MM.1S (cell line): ENCODE measurements around the gene MCUR1.

Experiments
- DNase-seq: peaks from one replicate; pipeline ENCODE4 v3.0.0-alpha.2; 2015
- H2AFZ ChIP-seq: fragments of 300-600 bp; sonication (generic); 2 replicates; pipeline ENCODE4 v1.6.0; 2016; ENCODE audit warnings: antibody characterized with exemption, low read length
- H3F3A ChIP-seq: fragments of 300-600 bp; sonication (generic); 2 replicates; pipeline ENCODE4 v1.6.1; 2016; ENCODE audit warnings: mild to moderate bottlenecking, antibody characterized with exemption, low read length, moderate library complexity, mixed read lengths; ENCODE audit not compliant: insufficient read depth
- H3K27ac ChIP-seq: fragments of 300-600 bp; sonication (generic); 2 replicates; pipeline ENCODE4 v1.5.1; 2016; ENCODE audit warnings: mild to moderate bottlenecking, low read length
- H3K27me3 ChIP-seq: fragments of 300-600 bp; sonication (generic); replicated peaks from 2 replicates; pipeline ENCODE4 v1.6.0; 2016; ENCODE audit warnings: low read length; ENCODE audit not compliant: insufficient read depth
- H3K36me3 ChIP-seq: fragments of 300-600 bp; sonication (generic); replicated peaks from 2 replicates; pipeline ENCODE4 v1.6.1; 2016; ENCODE audit warnings: mild to moderate bottlenecking, low read length, mixed read lengths; ENCODE audit not compliant: insufficient read depth
- H3K4me1 ChIP-seq: fragments of 300-600 bp; sonication (generic); 2 replicates; pipeline ENCODE4 v1.6.1; 2016; ENCODE audit warnings: low read length, mixed read lengths
- H3K4me2 ChIP-seq: fragments of 300-600 bp; sonication (generic); 2 replicates; pipeline ENCODE4 v1.6.0; 2016; ENCODE audit warnings: low read depth, low read length
- H3K4me3 ChIP-seq: fragments of 300-600 bp; sonication (generic); 2 replicates; pipeline ENCODE4 v1.5.1; 2016; ENCODE audit warnings: low read length, mixed read lengths
- H3K79me2 ChIP-seq: fragments of 300-600 bp; sonication (generic); 2 replicates; pipeline ENCODE4 v1.6.1; 2016; ENCODE audit warnings: mixed run types, low read length, mixed read lengths
- H3K9ac ChIP-seq: fragments of 300-600 bp; sonication (generic); 2 replicates; pipeline ENCODE4 v1.6.1; 2016; ENCODE audit warnings: low read length, mixed read lengths
- H3K9me2 ChIP-seq: fragments of 300-600 bp; sonication (generic); replicated peaks from 2 replicates; pipeline ENCODE4 v1.6.1; 2016; ENCODE audit warnings: mild to moderate bottlenecking, low read length, mixed read lengths; ENCODE audit not compliant: insufficient read depth
- H3K9me3 ChIP-seq: fragments of 300-600 bp; sonication (generic); replicated peaks from 2 replicates; pipeline ENCODE4 v1.6.1; 2016; ENCODE audit warnings: mild to moderate bottlenecking, low read length, mixed read lengths; ENCODE audit not compliant: insufficient read depth
- H4K20me1 ChIP-seq: fragments of 300-600 bp; sonication (generic); 2 replicates; pipeline ENCODE4 v1.6.1; 2016; ENCODE audit warnings: mild to moderate bottlenecking, low read length, moderate library complexity, mixed read lengths; ENCODE audit not compliant: insufficient read depth
- CTCF ChIP-seq: fragments of 300-600 bp; sonication (generic); IDR thresholded peaks from 2 replicates; pipeline ENCODE4 v1.5.1; 2016; ENCODE audit warnings: antibody characterized with exemption, low read length, mixed read lengths
- EZH2 ChIP-seq: fragments of 300-600 bp; sonication (generic); optimal IDR thresholded peaks from 2 replicates; pipeline ENCODE3; 2017; ENCODE audit warnings: low read depth, mild to moderate bottlenecking, antibody characterized with exemption, low read length, mixed read lengths
- EZH2phosphoT487 ChIP-seq: fragments of 300-600 bp; sonication (generic); IDR thresholded peaks from 2 replicates; pipeline ENCODE4 v1.6.1; 2018; ENCODE audit warnings: antibody characterized with exemption, low read length

Gene MCUR1

DNA sequence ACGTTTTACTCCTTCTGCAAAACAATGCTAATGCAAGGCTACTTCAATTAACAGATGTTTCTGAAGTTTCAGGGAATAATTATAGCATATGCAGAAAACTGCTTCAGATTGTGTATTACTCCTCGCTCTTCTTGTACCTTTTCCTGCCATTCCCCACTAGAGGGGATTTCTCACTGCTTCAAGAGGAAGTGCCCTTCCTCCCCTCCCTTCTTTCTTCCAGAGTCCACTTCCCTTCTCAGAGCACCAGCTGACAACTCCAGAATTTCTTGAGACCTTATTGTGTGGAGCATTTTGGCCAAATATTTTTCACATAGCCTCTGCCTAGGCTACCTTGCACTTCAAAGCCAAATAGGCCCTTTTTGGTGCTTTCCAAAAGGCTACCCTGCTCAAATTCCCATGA lies 12.7 kb upstream of the MCUR1 start:
- H3K27me3 ChIP-seq = no peaks in the 10 kb centered on the region
- H3K27ac ChIP-seq = no peak overlapping the region
- no peak overlapping the region for H3K4me2 ChIP-seq
- no peak overlapping the region for H3K9ac ChIP-seq
- H3F3A ChIP-seq = no peaks in the 10 kb centered on the region
- H3K9me2 ChIP-seq = no peaks in the 10 kb centered on the region
- H3K36me3 ChIP-seq = no peaks in the 10 kb centered on the region
- H4K20me1 ChIP-seq = no peaks in the 10 kb centered on the region
- H2AFZ ChIP-seq = no peak overlapping the region
- TF ChIP-seq EZH2phosphoT487 (no peak), EZH2 (no peak), CTCF (no peak)
- no peaks in the 10 kb centered on the region for H3K9me3 ChIP-seq
- H3K79me2 ChIP-seq = no peaks in the 10 kb centered on the region
- no peak overlapping the region for H3K4me3 ChIP-seq
- DNase-seq = no peak
- H3K4me1 ChIP-seq = no peaks in the 10 kb centered on the region

DNA sequence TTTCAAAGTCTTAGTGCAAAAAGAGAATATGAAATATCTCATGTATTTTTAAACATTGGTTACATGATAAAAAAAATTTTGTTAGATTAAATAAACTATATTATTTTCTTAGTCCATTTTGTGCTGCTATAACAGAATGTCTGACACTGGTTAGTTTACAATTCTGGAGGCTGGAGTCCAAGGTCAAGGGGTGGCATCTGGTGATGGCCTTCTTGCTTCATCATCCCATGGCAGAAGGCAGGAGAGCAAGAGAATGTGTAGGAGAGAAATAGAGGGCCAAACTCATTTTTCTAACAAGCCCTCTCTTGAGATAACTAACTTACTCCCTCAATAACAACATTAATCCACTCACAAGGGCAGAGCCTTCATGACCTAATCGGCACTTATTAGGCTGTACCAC lies 11.5 kb upstream of the MCUR1 start:
- H3K79me2 ChIP-seq = no peaks in the 10 kb centered on the region
- H3K9ac ChIP-seq = no peak overlapping the region
- H3K4me2 ChIP-seq = no peak overlapping the region
- no peaks in the 10 kb centered on the region for H3K4me1 ChIP-seq
- H3K27me3 ChIP-seq = no peaks in the 10 kb centered on the region
- TF ChIP-seq EZH2 = no peak
- no peak for TF ChIP-seq CTCF
- TF ChIP-seq EZH2phosphoT487 = no peak
- no peaks in the 10 kb centered on the region for H3K36me3 ChIP-seq
- H3K9me3 ChIP-seq = no peaks in the 10 kb centered on the region
- no peaks in the 10 kb centered on the region for H4K20me1 ChIP-seq
- DNase-seq = no peak
- H3F3A ChIP-seq = no peaks in the 10 kb centered on the region
- no peaks in the 10 kb centered on the region for H3K9me2 ChIP-seq
- H3K4me3 ChIP-seq = no peak overlapping the region
- no peak overlapping the region for H3K27ac ChIP-seq
- H2AFZ ChIP-seq = no peak overlapping the region

DNA sequence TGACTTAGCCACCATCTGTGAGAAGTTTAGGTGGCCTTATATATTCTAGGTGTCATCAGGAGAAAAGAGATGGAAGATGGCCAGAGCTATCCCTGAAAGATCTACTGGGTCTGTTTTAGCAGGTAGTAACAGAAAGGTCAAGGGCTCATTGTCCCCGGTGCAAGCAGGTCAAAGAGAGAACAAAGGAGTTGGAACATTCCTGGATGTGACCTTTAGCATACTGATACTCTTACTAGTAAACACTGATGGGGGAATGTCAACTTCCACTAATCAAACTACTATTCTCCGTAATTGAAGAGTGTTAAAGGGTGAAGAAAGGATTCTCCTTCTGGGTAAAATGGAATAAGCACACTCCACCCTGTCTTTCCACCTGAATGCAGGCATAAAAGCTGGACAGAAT lies 4.0 kb upstream of the MCUR1 start:
- no peak for DNase-seq
- no peaks in the 10 kb centered on the region for H3K9me2 ChIP-seq
- no peaks in the 10 kb centered on the region for H3K27me3 ChIP-seq
- no peak overlapping the region for H3K27ac ChIP-seq
- H3K9me3 ChIP-seq = no peaks in the 10 kb centered on the region
- no peaks in the 10 kb centered on the region for H4K20me1 ChIP-seq
- H3K4me2 ChIP-seq = no peak overlapping the region
- H3K36me3 ChIP-seq = no peaks in the 10 kb centered on the region
- no peak overlapping the region for H3K9ac ChIP-seq
- H3K4me1 ChIP-seq = peaks cover 5% of the 10 kb centered on the region
- H3F3A ChIP-seq = peaks cover 12% of the 10 kb centered on the region
- H3K4me3 ChIP-seq = no peak overlapping the region
- no peak overlapping the region for H2AFZ ChIP-seq
- H3K79me2 ChIP-seq = peaks cover 5% of the 10 kb centered on the region
- TF ChIP-seq EZH2 = no peak
- TF ChIP-seq CTCF = no peak
- no peak for TF ChIP-seq EZH2phosphoT487
